ENCODE data around the gene FRMD5.
"Not testable (repeated sequence)": the region's sequence is repeated elsewhere in the genome, so short reads cannot be mapped to it uniquely, and the experiment has no call there.

FRMD5 gene

DNA sequence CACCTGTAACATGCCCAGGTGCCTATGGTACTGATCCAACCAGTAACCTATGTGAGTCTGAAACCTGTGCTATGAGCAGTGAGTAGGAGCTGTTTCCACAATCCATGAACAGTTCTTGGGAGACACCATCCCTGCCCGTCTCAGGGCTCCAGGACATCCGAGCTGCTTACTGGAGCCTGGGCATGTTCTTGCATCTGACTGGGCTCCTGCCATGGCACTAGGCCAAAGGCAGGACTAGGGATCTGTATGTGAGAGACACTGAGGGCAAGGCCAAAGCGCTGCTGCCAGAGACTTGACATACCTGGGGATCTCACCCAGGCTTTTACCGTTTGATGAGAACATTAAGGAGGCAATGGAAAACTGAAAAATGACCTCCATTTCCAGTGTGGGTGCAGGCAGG, 308.5 kb downstream of the FRMD5 start:
- no peak for DNase-seq

DNA sequence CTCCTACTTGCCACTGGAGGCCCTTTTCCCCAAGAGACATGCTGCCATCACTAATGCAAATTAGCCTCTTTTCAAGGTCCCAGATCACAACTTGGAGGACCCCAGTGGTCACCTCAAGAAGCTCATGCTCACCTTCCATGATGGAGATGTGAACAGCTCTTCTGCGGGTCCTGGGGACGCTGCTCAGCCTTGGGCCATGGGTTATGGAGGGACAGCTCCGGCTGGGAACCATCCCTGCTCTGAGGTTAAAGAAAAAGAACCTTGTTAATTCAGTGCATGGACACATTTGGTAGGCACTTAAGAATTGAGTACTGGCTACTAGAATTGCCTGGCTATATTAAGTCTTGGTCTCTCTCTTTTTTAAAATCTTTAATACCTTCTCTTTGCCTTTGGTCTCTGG, 311.5 kb downstream of the FRMD5 start:
- no peak for DNase-seq

DNA sequence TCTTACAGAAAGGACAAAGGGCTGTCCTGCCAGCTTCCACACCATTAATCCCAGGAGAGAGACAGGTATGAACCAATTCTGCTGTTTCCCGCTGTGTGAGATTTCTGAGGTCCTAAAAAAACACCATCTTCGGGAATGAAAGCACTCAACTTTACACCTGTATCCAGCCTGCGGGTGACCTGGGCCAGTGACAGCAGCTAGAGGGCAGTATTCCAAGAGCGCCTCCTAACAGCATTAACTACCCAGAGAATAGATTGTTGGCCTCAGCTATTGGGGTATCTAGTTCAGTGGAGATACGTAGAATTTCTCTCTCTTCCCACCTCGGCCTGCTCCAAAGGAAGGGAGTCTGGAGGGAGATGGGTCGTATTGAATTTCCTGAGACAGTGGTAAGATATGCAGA, 313.1 kb downstream of the FRMD5 start:
- DNase-seq = no peak

DNA sequence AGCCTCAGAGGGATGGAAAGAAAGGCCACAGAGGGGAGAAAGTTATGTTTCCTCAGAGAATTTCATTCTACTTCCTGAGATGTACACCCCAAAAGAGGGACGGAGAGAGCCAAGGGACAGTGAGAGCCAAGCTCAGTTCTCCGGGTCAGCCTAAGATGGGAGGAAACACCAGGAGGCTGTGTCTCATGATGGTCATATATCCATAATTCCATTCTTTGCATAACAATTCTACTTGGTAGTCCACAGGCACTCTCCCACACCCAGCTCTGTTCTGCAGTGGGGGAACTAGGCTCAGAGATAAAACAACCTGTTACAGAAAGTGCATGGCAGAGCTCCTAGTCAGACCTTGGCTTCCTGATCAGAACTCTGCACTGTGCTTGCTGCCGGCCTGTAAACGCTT, 313.8 kb downstream of the FRMD5 start:
- no peak for DNase-seq

DNA sequence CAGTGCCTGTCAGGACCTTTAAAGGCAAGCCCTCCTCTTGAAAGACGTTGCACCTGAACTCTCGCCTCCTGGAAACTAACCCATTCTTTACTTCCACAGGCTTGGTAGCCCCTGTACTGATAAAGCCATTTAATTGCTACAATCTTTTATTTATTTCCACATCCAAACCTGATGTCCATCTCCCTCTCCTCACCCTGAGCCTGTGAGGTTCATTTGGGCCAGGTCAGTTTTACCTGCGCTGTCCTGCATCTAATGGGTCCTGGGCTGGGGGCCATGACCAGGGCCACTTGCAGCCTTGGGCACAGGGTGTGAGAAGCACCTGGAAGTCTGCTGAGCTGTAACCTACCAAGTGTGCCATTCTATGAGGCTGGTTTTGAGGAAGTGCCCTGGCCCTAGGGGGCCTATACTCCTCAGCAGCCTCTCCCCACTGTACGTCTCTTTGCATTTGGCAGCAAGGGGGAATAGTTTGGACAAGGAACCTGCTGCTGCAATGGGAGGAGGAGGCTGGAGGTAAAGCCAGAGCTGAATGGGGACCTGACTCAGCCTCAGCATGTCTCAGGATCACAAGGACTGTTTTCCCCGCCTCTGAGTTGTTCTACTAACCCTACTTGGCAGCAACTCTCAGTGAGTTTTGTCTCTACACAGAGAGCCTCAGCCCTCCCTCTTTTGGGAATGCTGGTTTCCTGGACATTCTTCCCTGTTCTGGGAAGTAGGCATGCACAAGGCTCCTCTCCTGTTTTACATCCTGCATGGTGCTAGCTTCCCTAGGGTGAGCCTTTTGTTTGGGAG, 314.5 kb downstream of the FRMD5 start:
- DNase-seq = no peak

DNA sequence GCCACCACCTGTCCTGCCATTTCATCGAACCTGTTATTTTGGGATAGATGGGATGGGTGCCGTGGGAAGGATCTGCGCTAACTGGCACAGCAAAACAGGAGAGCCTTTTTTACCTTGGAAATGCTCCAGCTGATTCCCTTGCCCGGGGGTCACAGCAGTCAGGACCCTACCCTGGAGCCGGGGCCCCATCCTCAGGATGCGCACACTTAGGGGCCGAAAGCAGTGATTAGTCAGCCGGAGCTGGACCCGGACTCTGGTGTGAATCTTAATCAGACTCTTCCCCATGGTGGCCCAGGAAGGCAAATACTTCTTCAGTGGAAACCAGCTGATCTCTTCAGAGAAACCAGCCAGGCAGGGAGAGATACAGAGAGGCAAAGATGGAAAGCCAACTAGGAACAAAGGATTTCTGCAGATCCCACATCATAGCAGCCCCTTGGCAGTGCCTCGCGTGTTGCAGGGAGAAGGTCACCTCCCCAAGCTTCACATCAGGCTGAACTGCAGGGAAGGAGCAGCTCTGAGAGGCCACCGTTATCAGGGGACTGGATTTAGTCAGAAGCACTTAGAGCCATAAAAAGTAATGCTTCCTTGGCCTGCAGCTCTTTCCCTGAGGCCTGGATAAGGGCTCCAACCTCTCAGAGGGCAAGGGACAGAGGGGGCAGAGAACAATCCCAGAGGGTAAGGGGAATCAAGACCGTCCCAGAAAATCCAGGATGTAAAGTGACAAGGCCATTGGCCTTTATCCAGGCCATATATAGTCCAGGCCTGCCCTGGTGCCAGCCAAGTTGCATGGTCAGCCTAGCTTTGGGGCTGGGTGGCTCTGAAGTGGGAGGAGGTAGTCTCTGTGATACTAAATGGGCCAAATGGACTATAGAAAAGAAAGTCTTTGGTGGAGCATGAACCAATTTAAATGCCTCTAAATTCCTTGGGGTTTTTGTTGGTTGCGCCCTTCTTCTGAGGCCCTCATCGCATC, 315.4 kb downstream of the FRMD5 start:
- no peak for DNase-seq

DNA sequence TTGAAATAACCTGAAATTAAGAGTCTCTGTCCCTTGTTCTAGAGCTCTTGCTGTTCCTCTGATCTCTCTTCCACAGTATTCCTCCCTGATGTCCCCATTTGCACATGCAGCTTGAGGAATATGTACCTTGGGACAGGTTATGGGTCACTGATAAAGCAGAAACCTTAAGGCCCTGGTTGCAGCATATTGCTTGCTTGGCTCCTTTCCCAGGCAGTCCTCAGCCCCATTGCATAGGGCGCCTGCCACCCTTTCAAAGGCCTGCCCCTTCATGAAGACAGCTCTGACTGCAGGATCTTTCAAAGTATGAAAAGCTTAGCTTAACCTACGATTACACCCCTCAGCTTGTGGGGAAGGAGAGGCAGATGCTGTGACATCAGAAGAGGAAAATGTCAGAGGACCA, 316.6 kb downstream of the FRMD5 start:
- DNase-seq = no peak

DNA sequence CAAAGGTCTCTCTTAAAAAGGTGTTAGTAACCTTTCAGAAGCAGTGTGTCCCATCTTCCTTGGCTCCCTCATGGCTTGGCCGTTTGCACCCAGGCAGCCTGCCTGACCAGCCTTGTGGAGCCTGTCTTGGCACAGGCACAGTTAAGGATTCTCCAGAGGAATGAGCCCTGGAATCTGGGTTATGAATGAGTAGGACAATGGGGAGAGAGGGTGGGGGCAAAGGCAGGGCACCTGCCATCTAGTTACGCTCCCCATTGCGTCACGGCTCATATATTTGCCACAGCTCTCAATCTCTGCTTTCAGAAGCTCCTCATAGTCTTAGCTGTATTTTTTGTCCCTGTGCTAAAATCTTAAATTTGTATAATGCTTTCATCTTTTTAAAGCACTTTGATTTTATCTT, 317.7 kb downstream of the FRMD5 start:
- DNase-seq = no peak

DNA sequence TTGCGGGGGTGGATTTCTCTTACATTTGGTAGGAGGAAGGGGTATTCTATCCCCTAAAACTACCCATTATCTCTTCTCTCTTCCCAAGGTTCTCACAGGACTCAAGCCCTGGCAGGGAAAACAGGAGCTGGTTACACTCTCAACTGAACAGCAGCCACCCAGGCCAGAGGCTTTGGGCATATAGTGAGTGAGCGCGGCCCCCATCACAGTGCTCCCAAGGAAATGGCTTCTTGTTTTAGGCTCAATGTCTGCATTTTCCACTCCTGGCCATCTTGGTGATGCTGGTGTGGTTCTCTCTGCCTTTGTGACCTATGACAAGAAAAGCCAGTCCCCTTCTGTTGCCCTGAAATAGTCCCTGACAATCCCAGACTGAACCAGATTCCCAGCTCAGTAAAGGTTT, 318.2 kb downstream of the FRMD5 start:
- no peak for DNase-seq

DNA sequence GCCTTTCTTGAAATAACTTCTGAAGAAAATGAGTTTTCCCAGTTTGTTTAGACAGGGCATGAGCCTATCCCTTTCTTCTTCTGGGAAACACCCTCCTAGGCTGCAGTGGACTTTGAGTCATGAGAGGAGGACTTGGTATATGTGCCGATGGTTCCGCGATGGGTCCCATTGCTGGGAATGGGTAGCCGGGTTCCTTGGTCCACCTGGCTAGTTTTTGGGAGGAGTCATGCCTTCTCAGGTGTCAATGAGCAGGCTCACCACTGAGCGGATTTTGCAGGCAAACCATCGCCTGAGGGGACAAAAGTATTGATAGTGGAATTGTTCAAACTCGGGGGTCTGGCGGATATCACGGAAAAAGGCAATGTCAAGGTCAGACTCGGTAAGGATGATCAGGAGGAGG, 321.4 kb downstream of the FRMD5 start:
- DNase-seq = no peak

DNA sequence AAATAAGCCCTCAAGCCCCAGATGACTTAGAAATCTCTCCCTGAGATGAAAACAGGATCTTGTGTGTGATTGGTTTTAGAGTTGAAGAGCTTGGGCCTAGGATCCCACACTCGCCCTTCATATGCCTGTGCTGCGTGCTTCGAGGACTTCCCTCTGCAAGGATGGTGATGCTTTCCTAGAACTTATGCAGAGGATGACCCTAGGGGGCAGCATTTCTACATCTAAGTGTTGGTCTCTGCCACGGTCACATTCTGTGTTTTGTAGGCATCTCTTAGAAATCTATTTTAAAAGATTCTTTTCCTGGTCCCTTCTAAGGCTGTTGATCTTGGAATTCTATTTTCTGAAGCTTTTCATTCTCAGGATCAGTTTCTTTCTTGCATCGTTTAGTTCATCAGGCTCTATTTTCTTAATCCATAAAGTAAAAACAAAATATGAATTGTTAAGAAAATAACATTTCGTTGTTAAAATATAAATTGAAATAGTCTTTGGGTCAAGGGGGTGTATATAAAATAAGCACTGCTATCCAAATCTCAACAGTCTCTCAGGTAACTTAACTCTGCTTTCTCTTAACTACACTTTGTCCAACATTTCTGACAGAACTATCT, 322.6 kb downstream of the FRMD5 start:
- peak in 1 of 5 experiments; percentile 35 for DNase-seq

DNA sequence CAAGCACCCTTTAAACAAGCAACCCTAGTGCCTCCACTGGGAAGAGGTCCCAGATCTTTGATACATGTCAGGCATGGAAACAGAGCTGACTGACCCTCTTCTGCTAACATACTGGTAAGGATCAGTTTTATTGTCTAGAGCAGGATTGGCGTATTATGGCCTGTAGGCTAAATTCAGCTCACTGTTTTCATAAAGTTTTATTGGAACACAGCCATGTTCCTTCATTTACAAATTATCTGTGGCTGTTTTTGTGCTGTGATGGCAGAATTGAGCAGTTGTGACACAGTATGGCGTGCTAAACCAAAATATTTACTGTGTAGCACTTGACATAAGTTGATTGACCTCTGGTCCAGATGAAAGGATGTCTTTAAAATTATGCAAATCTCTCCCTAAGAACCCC, 323.2 kb downstream of the FRMD5 start:
- DNase-seq = no peak

DNA sequence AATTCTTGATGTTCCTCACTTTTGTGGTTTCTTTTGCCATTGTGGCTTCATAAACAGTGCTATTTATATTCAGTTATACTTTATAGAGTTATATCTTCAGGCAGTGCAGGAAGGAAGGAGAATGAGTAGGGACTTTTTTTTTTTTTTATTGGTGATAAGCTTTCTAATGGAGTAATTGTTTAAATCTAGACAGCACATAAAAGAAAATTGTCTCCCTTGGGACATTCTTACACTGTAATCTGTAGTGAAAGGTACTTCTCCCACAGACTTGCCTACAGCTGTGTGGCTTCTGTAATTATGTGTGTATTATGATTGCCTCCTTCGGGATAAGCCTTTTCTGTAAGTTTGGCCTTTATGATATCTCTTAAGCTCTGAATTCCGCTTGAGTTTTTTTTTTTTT, 326.7 kb downstream of the FRMD5 start:
- no peak for DNase-seq

DNA sequence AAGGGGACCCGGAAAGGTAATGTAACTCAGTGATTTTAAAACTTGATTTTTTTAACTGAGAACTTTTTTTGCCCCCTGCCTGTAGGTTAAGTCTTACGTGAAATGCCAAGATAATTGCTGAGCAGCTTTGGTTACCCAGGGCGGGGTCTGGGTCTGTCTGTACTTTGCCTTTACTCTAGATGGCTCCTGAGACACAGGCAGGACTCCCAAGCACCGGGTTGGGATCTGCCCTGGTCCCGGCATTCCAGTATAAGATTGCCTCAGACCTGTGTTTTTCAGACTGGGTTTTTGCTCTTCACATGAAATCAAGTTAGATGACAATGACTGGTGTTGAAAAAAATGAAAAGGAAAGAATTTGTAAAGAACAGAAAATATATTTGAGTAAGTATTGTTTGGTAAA, 328.0 kb downstream of the FRMD5 start:
- no peak for DNase-seq

DNA sequence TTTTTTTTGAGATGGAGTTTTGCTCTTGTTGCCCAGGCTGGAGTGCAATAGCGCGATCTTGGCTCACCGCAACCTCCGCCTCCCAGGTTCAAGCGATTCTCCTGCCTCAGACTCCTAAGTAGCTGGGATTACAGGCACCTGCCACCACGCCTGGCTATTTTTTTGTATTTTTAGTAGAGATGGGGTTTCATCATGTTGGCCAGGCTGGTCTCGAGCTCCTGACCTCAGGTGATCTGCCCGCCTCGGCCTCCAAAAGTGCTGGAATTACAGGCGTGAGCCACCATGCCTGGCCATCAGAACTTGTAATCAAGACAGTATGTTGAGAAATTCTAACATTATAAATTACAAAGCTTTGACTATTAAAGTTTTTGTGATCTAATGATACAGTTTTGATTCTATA, 328.4 kb downstream of the FRMD5 start:
- DNase-seq = not testable (repeated sequence)

DNA sequence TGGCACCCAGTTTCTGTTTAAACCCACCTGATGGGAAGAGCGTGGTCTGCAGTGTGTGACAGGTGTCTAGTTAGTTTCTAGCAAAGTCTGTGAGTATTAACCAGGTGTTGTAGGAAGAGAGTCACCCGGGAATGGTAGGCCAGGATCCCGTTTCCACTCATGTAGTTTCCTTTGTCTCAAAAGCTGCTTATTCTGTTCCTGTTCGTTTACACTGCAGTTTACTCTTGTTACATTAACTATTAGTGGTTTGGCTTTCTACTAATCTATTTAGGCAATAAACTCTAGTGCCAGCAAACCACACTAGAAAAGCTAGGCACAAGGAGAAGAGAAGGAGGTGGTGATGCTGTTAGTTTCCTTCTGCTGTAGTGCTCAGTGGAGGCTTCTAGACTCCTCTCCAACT, 335.5 kb downstream of the FRMD5 start:
- DNase-seq = no peak

DNA sequence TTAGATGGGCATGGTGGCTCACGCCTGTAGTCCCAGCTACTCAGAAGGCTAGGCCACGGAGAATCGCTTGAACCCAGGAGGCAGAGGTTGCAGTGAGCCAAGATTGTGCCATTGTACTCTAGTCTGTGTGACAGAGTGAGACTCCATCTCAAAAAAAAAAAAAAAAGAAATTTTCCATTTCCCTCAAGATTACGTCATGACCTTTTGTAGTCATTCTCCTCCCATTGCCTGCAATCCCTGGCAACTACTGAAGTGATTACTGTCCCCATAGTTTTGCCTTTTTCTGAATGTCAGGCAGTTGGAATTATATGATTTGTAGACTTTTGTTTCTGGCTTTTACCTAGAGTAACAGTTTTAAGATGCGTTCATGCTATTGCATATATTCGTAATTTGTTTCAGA, 340.3 kb downstream of the FRMD5 start:
- no peak for DNase-seq

DNA sequence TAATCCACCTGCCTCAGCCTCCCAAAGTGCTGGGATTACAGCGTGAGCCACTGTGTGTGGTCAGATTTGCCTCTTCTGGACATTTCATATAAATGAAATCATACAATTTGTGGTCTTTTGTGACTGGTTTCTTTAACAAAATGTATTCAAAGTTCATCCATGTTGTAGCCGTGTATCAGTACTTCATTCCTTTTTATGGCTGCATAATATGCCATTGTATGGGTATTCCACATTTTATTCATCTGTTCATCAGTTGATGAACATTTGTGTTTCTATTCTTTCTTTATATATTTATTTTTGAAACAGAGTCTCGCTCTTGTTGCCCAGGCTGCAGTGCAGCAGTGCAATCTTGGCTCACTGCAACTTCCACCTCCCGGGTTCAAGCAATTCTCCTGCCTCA, 342.5 kb downstream of the FRMD5 start:
- DNase-seq = no peak

DNA sequence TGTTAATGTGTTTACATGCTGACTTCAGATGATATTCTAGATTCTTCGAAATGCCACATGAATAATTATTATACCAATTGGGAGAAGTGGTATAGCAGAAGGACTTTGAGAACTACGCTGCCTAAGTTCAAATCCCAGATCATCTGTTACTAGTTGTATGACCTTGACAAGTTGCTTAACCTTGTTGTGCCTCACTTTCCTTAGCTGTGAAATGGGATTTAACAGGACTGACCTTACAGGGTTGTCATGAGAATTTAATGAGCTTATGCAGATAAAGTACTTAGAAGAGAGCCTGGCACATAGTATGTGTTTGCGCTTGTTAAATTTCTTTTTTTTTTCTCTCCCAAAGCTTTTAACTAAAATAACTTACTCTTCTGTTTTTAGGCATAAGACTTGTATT, 343.8 kb downstream of the FRMD5 start:
- no peak for DNase-seq

DNA sequence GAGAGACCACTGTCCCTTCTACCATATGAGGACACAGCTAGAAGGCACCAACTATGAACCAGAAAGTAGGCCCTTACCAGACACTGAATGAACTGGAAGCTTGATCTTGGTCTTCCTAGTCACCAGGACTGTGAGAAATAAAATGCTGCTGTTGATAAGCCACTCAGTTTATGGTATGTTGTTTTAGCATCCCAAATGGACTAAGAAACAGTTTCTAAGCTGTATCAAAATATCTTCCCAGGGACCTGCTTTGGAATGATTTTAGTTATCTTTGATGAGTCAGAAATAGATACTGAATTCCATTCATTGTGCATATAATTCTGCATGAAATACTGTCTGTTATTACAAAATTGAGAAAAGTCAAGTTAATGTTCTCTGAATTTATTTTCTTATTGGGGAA, 349.6 kb downstream of the FRMD5 start:
- DNase-seq = no peak

DNA sequence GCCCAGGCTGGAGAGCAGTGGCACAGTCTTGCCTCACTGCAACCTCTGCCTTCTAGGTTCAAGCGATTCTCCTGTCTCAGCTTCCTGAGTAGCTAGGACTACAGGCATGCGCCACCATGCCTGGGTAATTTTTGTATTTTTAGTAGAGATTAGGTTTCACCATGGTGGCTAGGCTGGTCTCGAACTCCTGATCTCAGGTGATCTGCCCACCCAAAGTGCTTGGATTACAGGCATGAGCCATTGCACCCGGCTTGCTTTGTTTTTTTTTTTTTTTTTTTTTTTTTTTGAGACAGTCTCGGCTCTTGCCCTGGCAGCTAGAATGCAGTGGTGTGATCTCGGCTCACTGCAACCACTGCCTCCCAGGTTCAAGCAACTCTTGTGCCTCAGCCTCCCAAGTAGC, 362.6 kb downstream of the FRMD5 start:
- peak in 1 of 5 experiments; percentile 20 for DNase-seq

DNA sequence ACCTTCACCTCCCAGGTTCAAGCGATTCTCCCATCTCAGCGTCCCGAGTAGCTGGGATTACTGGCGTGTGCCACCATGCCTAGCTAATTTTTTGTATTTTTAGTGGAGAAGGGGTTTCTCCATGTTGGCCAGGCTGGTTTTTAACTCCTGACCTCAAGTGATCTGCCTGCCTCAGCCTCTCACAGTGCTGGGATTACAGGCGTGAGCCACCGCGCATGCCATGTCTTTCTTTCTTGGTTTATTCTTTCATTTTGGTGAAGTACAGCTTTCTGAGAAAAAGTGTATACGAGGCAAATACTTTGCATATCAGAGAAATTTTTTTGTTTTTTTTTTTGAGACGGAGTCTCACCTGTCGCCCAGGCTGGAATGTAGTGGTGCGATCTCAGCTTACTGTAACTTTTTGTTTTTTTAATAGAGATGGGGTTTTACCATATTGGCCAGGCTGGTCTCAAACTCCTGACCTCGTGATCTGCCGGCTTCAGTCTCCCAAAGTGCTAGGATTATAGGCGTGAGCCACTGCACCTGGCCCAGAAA, 363.5 kb downstream of the FRMD5 start:
- not testable (repeated sequence) for DNase-seq

DNA sequence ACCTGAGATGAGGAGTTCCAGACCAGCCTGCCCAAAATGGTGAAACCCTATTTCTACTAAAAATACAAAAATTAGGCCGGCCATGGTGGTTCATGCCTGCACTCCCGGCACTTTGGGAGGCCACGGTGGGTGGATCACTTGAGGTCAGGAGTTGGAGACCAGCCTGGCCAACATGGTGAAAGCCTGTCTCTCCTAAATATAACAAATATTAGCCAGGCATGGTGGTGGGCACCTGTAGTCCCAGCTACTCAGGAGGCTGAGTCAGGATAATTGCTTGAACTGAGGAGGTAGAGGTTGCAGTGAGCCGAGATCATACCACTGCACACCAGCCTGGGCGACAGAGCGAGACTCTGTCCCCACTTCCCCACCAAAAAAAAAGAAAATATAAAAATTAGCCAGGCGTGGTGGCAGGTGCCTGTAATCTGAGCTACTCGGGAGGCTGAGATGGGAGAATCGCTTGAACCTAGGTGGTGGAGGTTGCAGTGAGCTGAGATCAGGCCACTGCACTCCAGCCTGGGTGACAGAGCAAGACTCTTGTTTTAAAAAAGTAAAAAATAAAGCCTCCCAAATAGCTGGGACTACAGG, 364.3 kb downstream of the FRMD5 start:
- not testable (repeated sequence) for DNase-seq

All from T-helper 2 cell (primary cell).